HG03025 (cell line): ENCODE results near the gene EXOSC6.
A peak's percentile ranks its signal among the peaks of the same experiment; 100 is the strongest.
"Not testable (repeated sequence)": the region's sequence is repeated elsewhere in the genome, so short reads cannot be mapped to it uniquely, and the experiment has no call there.

Experiments
- ATAC-seq: cut with Tn5 transposase; IDR thresholded peaks from one replicate; pipeline ENCODE4 v1.9.1; 2021; ENCODE audit warnings: mild to moderate bottlenecking, moderate library complexity; ENCODE audit not compliant: unreplicated experiment, low FRiP score

The EXOSC6 gene

GRCh38 chr16:70251629-70252354 lies at the start of gene EXOSC6:
TSS of gene EXOSC6 (minus strand) at chr16:70251940. CDS start at chr16:70251900, 40 bp downstream.
- peak; percentile 79 for ATAC-seq

- ATAC-seq = no peak
Observed at GRCh38 chr16:70301121-70301520, 49.4 kb upstream of the EXOSC6 start.

GRCh38 chr16:70298988-70299938 lies 47.5 kb upstream of the EXOSC6 start, which contains the start of gene DDX19B:
TSS of gene DDX19B (plus strand) at chr16:70299186. CDS start at chr16:70299298, 112 bp downstream.
- peak; percentile 60 for ATAC-seq

- ATAC-seq = no peak
Observed at GRCh38 chr16:70295634-70296033, 43.9 kb upstream of the EXOSC6 start.

- ATAC-seq = no peak
Observed at GRCh38 chr16:70294385-70295025, 42.8 kb upstream of the EXOSC6 start.

GRCh38 chr16:70292148-70292547 lies 40.4 kb upstream of the EXOSC6 start:
- not testable (repeated sequence) for ATAC-seq

GRCh38 chr16:70290949-70291519 lies 39.3 kb upstream of the EXOSC6 start:
- no peak for ATAC-seq

- peak; percentile 91 for ATAC-seq
Observed at GRCh38 chr16:70289229-70290094, 37.7 kb upstream of the EXOSC6 start, which contains the start of gene AARS1. TSS of gene AARS1 (minus strand) at chr16:70289506. CDS start at chr16:70282763, 6,743 bp downstream.

GRCh38 chr16:70287304-70287971 lies 35.7 kb upstream of the EXOSC6 start:
- not testable (repeated sequence) for ATAC-seq

GRCh38 chr16:70276392-70276791 lies 24.7 kb upstream of the EXOSC6 start:
- no peak for ATAC-seq

- no peak for ATAC-seq
Observed at GRCh38 chr16:70271696-70272095, 20.0 kb upstream of the EXOSC6 start.

- ATAC-seq = no peak
Observed at GRCh38 chr16:70270176-70270575, 18.4 kb upstream of the EXOSC6 start.

- ATAC-seq = no peak
Observed at GRCh38 chr16:70269471-70269870, 17.7 kb upstream of the EXOSC6 start.

- ATAC-seq = not testable (repeated sequence)
Observed at GRCh38 chr16:70267922-70268321, 16.2 kb upstream of the EXOSC6 start.

- ATAC-seq = no peak
Observed at GRCh38 chr16:70267516-70267915, 15.8 kb upstream of the EXOSC6 start.

- ATAC-seq = not testable (repeated sequence)
Observed at GRCh38 chr16:70259903-70260302, 8.2 kb upstream of the EXOSC6 start.

- no peak for ATAC-seq
Observed at GRCh38 chr16:70258946-70259345, 7.2 kb upstream of the EXOSC6 start.

- no peak for ATAC-seq
Observed at GRCh38 chr16:70258065-70258464, 6.3 kb upstream of the EXOSC6 start.

GRCh38 chr16:70257391-70257790 lies 5.7 kb upstream of the EXOSC6 start:
- ATAC-seq = no peak
